Measurements from ENCODE around the gene LRP1-AS.

DNA sequence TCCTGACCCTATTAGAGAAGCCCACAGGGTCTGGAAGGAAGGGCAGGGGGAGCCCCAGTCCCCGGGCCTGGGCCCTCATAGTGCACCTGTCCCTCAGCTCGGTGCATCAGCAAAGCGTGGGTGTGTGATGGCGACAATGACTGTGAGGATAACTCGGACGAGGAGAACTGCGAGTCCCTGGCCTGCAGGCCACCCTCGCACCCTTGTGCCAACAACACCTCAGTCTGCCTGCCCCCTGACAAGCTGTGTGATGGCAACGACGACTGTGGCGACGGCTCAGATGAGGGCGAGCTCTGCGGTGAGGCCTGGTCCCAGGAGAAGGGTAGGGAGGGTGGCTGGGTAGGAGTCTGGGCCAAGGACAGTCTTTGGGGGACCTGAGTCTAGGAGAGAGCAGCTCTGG, 26.3 kb upstream of the LRP1-AS start:
- TF ChIP-seq, protein P1, sequence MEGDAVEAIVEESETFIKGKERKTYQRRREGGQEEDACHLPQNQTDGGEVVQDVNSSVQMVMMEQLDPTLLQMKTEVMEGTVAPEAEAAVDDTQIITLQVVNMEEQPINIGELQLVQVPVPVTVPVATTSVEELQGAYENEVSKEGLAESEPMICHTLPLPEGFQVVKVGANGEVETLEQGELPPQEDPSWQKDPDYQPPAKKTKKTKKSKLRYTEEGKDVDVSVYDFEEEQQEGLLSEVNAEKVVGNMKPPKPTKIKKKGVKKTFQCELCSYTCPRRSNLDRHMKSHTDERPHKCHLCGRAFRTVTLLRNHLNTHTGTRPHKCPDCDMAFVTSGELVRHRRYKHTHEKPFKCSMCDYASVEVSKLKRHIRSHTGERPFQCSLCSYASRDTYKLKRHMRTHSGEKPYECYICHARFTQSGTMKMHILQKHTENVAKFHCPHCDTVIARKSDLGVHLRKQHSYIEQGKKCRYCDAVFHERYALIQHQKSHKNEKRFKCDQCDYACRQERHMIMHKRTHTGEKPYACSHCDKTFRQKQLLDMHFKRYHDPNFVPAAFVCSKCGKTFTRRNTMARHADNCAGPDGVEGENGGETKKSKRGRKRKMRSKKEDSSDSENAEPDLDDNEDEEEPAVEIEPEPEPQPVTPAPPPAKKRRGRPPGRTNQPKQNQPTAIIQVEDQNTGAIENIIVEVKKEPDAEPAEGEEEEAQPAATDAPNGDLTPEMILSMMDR (IDR thresholded peaks at IDR 0.05): no peak
- no peak for TF ChIP-seq POLR2A (IDR thresholded peaks at IDR 0.05)
